ENCODE results near the gene CEP19. TPM values are rescaled to one million over a fixed set of nuclear protein-coding genes. Genes with fewer than 3 reads are reported as not detected.
"Not testable (repeated sequence)": the region's sequence is repeated elsewhere in the genome, so short reads cannot be mapped to it uniquely, and the experiment has no call there.

CEP19 gene
- total and polyA plus RNA-seq, 2 experiments from 2014 or later, result 4.5 to 5.6 TPM

DNA sequence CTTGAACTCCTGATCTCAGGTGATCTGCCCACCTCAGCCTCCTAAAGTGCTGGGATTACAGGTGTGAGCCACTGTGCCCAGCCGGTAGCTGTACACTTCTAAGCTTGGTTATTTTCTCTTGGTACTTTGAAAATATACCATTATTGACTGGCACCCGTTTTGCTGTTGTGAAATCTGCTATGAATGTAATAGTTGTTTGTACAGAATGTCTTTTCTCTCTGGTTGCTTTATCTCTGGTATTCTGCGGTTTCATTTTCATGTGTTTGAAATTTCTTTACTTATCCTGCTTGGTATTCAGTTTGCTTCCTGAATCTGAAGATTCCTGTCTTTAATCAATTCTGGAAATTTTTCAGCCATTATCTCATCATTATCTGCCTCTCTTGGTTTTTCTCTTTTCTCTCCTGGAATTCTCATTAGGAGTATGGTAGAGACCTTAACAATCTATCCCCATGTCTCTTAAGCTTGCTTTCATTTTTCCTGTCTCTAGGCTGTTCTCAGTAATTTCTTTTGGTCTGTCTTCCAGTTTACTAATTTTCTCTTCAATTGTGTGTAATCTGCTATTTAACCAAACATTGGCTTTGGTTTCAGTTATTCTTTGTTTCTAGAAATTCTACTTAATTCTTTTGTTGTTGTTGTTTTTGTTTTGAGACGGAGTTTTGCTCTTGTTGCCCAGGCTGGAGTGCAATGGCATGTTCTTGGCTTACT lies 24.8 kb upstream of the CEP19 start:
- Histone ChIP-seq H3K36me3 (ENCODE audit: low read depth) (peaks cover 3% of the 10 kb centered on the region; the same call in 1 of the 2 replicates), H3K27me3 (replicated peaks; ENCODE audit: insufficient read depth) (no peaks in the 10 kb centered on the region), H3K9me3 (ENCODE audit: low read depth) (no peaks in the 10 kb centered on the region), H3K4me3 (no peak overlapping the region), H3K4me2 (ENCODE audit: unreplicated experiment) (no peak overlapping the region), H3K79me2 (ENCODE audit: insufficient read depth) (peaks cover 19% of the 10 kb centered on the region), H3K27ac (no peak overlapping the region), H3K9me2 (ENCODE audit: insufficient read depth) (no peaks in the 10 kb centered on the region), H4K20me1 (ENCODE audit: insufficient read depth) (no peaks in the 10 kb centered on the region; the same call in 1 of the 2 replicates), H3F3A (ENCODE audit: insufficient read depth) (peaks cover 16% of the 10 kb centered on the region), H3K9ac (no peak overlapping the region), H2AFZ (no peak overlapping the region), H3K4me1 (ENCODE audit: insufficient read depth) (peaks cover 7% of the 10 kb centered on the region)
- no peak for DNase-seq
- in situ Hi-C loops (cut with MboI), result no loop called here
- WGBS, 2 experiments (ENCODE audit: low coverage in 1 of 2, low lambda C conversion rate in 2 of 2, missing lambda C conversion rate in 2 of 2), result 99 to 100% methylated on average over 4 of the region's 4 CpGs
- no peak for TF ChIP-seq EZH2 (IDR thresholded peaks at IDR 0.05; ENCODE audit: insufficient read depth, poor library complexity, severe bottlenecking)
- no peak for TF ChIP-seq EZH2phosphoT487 (IDR thresholded peaks at IDR 0.05; ENCODE audit: insufficient read depth, low read depth)

DNA sequence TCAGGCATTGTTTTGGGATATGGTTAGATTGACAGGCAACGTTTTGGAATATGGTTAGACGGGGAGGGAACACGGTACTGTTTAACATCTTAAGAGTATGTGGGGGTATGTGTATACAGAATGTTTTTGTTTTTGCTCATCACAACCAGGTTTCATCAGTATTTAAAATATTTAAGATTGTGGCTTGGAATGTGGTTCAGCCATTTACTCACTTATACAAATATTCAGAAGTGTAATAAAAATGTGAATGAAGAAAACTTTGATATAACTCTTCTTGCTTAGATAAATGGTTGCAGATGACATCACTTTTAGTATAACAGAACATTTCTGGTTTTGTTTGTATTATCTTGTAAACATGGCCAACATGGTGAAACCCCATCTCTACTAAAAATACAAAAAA lies 23.7 kb upstream of the CEP19 start:
- Histone ChIP-seq H3K9me2 (ENCODE audit: insufficient read depth) (no peaks in the 10 kb centered on the region), H3K4me2 (ENCODE audit: unreplicated experiment) (peak overlapping the region; percentile 19), H3K9me3 (ENCODE audit: low read depth) (no peaks in the 10 kb centered on the region), H3K79me2 (ENCODE audit: insufficient read depth) (peaks cover 8% of the 10 kb centered on the region), H3K36me3 (ENCODE audit: low read depth) (peaks cover 3% of the 10 kb centered on the region; the same call in 1 of the 2 replicates), H3K4me3 (no peak overlapping the region), H3K27me3 (replicated peaks; ENCODE audit: insufficient read depth) (no peaks in the 10 kb centered on the region), H4K20me1 (ENCODE audit: insufficient read depth) (no peaks in the 10 kb centered on the region), H3K4me1 (ENCODE audit: insufficient read depth) (peaks cover 7% of the 10 kb centered on the region), H3F3A (ENCODE audit: insufficient read depth) (peaks cover 5% of the 10 kb centered on the region), H3K9ac (no peak overlapping the region), H3K27ac (no peak overlapping the region), H2AFZ (no peak overlapping the region)
- TF ChIP-seq EZH2phosphoT487 (IDR thresholded peaks at IDR 0.05; ENCODE audit: insufficient read depth, low read depth) (no peak), EZH2 (IDR thresholded peaks at IDR 0.05; ENCODE audit: insufficient read depth, poor library complexity, severe bottlenecking) (no peak)
- peak; percentile 16 for DNase-seq
- in situ Hi-C loops (cut with MboI), result no loop called here
- WGBS, 2 experiments (ENCODE audit: low coverage in 1 of 2, low lambda C conversion rate in 2 of 2, missing lambda C conversion rate in 2 of 2), result 81 to 83% methylated on average over 3 of the region's 3 CpGs

GRCh38 chr3:196726788-196727675 lies 15.0 kb upstream of the CEP19 start:
- DNase-seq, result peak; percentile 73
- Histone ChIP-seq H3K4me3 (no peak overlapping the region), H3K4me1 (ENCODE audit: insufficient read depth) (peaks cover 13% of the 10 kb centered on the region), H3K27ac (peak overlapping the region; percentile 37), H3K4me2 (ENCODE audit: unreplicated experiment) (peak overlapping the region; percentile 7), H3K79me2 (ENCODE audit: insufficient read depth) (no peaks in the 10 kb centered on the region), H3K9ac (no peak overlapping the region), H3K9me3 (ENCODE audit: low read depth) (no peaks in the 10 kb centered on the region), H2AFZ (no peak overlapping the region), H3K27me3 (replicated peaks; ENCODE audit: insufficient read depth) (no peaks in the 10 kb centered on the region), H4K20me1 (ENCODE audit: insufficient read depth) (no peaks in the 10 kb centered on the region), H3F3A (ENCODE audit: insufficient read depth) (peaks cover 21% of the 10 kb centered on the region; the same call in 1 of the 2 replicates), H3K9me2 (ENCODE audit: insufficient read depth) (no peaks in the 10 kb centered on the region), H3K36me3 (ENCODE audit: low read depth) (peaks cover 13% of the 10 kb centered on the region)
- WGBS, 2 experiments (ENCODE audit: low coverage in 1 of 2, low lambda C conversion rate in 2 of 2, missing lambda C conversion rate in 2 of 2), result 63 to 67% methylated on average over 7 of the region's 7 CpGs
- TF ChIP-seq EZH2phosphoT487 (IDR thresholded peaks at IDR 0.05; ENCODE audit: insufficient read depth, low read depth) (no peak), EZH2 (IDR thresholded peaks at IDR 0.05; ENCODE audit: insufficient read depth, poor library complexity, severe bottlenecking) (no peak)
- in situ Hi-C loops (cut with MboI), result no loop called here

GRCh38 chr3:196721097-196721496 lies 9.0 kb upstream of the CEP19 start:
- Histone ChIP-seq H3K4me2 (ENCODE audit: unreplicated experiment) (no peak overlapping the region), H3F3A (ENCODE audit: insufficient read depth) (peaks cover 5% of the 10 kb centered on the region; the same call in 1 of the 2 replicates), H3K79me2 (ENCODE audit: insufficient read depth) (peaks cover 25% of the 10 kb centered on the region; the same call in 1 of the 2 replicates), H3K27me3 (replicated peaks; ENCODE audit: insufficient read depth) (no peaks in the 10 kb centered on the region), H4K20me1 (ENCODE audit: insufficient read depth) (no peaks in the 10 kb centered on the region), H3K36me3 (ENCODE audit: low read depth) (peaks cover 28% of the 10 kb centered on the region), H3K4me3 (no peak overlapping the region), H3K9me3 (ENCODE audit: low read depth) (no peaks in the 10 kb centered on the region), H3K9ac (no peak overlapping the region), H3K4me1 (ENCODE audit: insufficient read depth) (no peaks in the 10 kb centered on the region), H2AFZ (no peak overlapping the region), H3K27ac (no peak overlapping the region), H3K9me2 (ENCODE audit: insufficient read depth) (no peaks in the 10 kb centered on the region)
- WGBS, 2 experiments (ENCODE audit: low coverage in 1 of 2, low lambda C conversion rate in 2 of 2, missing lambda C conversion rate in 2 of 2), result 69 to 76% methylated on average over 2 of the region's 2 CpGs
- in situ Hi-C loops (cut with MboI), result no loop called here
- TF ChIP-seq EZH2phosphoT487 (IDR thresholded peaks at IDR 0.05; ENCODE audit: insufficient read depth, low read depth) (no peak), EZH2 (IDR thresholded peaks at IDR 0.05; ENCODE audit: insufficient read depth, poor library complexity, severe bottlenecking) (no peak)
- DNase-seq, result no peak

DNA sequence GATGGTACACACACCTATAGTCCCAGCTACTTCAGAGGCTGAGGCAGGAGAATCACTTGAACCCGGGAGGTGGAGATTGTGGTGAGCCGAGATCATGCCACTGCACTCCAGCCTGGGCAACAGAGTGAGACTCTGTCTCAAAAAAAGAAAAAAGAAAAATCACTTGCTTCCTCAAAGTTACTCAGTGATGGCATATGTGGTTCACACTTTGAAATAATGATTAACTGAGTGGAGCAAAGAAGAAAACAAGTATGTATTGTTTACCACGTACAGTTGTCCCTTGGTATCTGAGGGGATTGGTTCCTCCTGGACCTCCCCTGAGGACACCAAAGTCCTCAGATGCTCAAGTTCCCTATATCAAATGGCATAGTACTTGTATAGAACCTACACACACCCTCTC lies 5.1 kb upstream of the CEP19 start:
- H3K4me1 ChIP-seq (ENCODE audit: insufficient read depth); H3K27me3 ChIP-seq (replicated peaks; ENCODE audit: insufficient read depth); H3K4me3 ChIP-seq; H4K20me1 ChIP-seq (ENCODE audit: insufficient read depth); DNase-seq; H2AFZ ChIP-seq; in situ Hi-C loops (cut with MboI); H3K4me2 ChIP-seq (ENCODE audit: unreplicated experiment); H3K9me2 ChIP-seq (ENCODE audit: insufficient read depth); H3K9me3 ChIP-seq (ENCODE audit: low read depth); H3K9ac ChIP-seq; H3K27ac ChIP-seq: not testable (repeated sequence)
- 92 to 96% methylated on average over 3 of the region's 3 CpGs for WGBS, 2 experiments (ENCODE audit: low coverage in 1 of 2, low lambda C conversion rate in 2 of 2, missing lambda C conversion rate in 2 of 2)
- Histone ChIP-seq H3K79me2 (ENCODE audit: insufficient read depth) (peaks cover 57% of the 10 kb centered on the region), H3F3A (ENCODE audit: insufficient read depth) (peaks cover 11% of the 10 kb centered on the region; the same call in 1 of the 2 replicates), H3K36me3 (ENCODE audit: low read depth) (peaks cover 16% of the 10 kb centered on the region; the same call in 1 of the 2 replicates)
